ENCODE measurements around the gene DNAH10. TPM values are rescaled to one million over a fixed set of nuclear protein-coding genes. Genes with fewer than 3 reads are reported as not detected.

Gene DNAH10
- total and polyA plus RNA-seq, 2 experiments from 2014 or later: 0.22 to 0.60 TPM

- H4K20me1 ChIP-seq (ENCODE audit: insufficient read depth, poor library complexity, severe bottlenecking): no peaks in the 10 kb centered on the region
- no peak overlapping the region for H2AFZ ChIP-seq
- H3K4me3 ChIP-seq: no peak overlapping the region
- no peaks in the 10 kb centered on the region for H3K9me3 ChIP-seq (ENCODE audit: low read depth)
- H3K9me2 ChIP-seq (replicated peaks; ENCODE audit: insufficient read depth): no peaks in the 10 kb centered on the region
- H3K36me3 ChIP-seq (replicated peaks; ENCODE audit: insufficient read depth, low read depth): no peaks in the 10 kb centered on the region
- no peaks in the 10 kb centered on the region for H3K4me1 ChIP-seq (ENCODE audit: insufficient read depth)
- WGBS (ENCODE audit: low lambda C conversion rate, missing lambda C conversion rate): 88% methylated on average over 14 of the region's 14 CpGs
- DNase-seq (ENCODE audit: low spot score): no peak
- no peak overlapping the region for H3K4me2 ChIP-seq
- H3K27ac ChIP-seq: no peak overlapping the region
- no peaks in the 10 kb centered on the region for H3K27me3 ChIP-seq
- no peak for TF ChIP-seq EZH2phosphoT487 (IDR thresholded peaks at IDR 0.05; ENCODE audit: low read depth, severe bottlenecking, unreplicated experiment)
- TF ChIP-seq, protein P1, sequence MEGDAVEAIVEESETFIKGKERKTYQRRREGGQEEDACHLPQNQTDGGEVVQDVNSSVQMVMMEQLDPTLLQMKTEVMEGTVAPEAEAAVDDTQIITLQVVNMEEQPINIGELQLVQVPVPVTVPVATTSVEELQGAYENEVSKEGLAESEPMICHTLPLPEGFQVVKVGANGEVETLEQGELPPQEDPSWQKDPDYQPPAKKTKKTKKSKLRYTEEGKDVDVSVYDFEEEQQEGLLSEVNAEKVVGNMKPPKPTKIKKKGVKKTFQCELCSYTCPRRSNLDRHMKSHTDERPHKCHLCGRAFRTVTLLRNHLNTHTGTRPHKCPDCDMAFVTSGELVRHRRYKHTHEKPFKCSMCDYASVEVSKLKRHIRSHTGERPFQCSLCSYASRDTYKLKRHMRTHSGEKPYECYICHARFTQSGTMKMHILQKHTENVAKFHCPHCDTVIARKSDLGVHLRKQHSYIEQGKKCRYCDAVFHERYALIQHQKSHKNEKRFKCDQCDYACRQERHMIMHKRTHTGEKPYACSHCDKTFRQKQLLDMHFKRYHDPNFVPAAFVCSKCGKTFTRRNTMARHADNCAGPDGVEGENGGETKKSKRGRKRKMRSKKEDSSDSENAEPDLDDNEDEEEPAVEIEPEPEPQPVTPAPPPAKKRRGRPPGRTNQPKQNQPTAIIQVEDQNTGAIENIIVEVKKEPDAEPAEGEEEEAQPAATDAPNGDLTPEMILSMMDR (IDR thresholded peaks at IDR 0.05; ENCODE audit: poor library complexity): no peak
- no peak for TF ChIP-seq EZH2 (IDR thresholded peaks at IDR 0.05; ENCODE audit: borderline replicate concordance)
- no peaks in the 10 kb centered on the region for H3K79me2 ChIP-seq
These were observed 169.7 kb downstream of the DNAH10 start for GRCh38 chr12:123931686-123932321.

DNA sequence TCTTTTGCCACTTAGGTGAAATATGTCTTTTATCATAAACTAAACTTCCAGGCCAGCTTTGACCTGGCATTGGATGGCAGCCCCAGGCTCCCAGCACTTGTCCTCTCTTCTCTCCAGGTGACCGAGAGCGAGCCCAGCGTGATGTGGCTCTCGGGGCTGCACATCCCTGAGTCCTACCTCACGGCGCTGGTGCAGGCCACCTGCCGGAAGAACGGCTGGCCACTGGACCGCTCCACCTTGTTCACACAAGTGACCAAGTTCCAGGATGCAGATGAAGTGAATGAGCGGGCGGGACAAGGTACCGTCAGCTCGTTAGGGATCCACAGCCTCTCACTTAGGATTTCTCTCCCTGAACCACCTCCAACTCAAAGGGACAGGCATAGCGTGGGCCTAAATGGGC is 171.1 kb downstream of the DNAH10 start:
- 96% methylated on average over 14 of the region's 14 CpGs for WGBS (ENCODE audit: low lambda C conversion rate, missing lambda C conversion rate)
- no peaks in the 10 kb centered on the region for H3K36me3 ChIP-seq (replicated peaks; ENCODE audit: insufficient read depth, low read depth)
- no peaks in the 10 kb centered on the region for H3K9me3 ChIP-seq (ENCODE audit: low read depth)
- TF ChIP-seq EZH2 (IDR thresholded peaks at IDR 0.05; ENCODE audit: borderline replicate concordance) (no peak), EZH2phosphoT487 (IDR thresholded peaks at IDR 0.05; ENCODE audit: low read depth, severe bottlenecking, unreplicated experiment) (no peak)
- TF ChIP-seq, protein P1 (IDR thresholded peaks at IDR 0.05; ENCODE audit: poor library complexity): no peak
- no peaks in the 10 kb centered on the region for H4K20me1 ChIP-seq (ENCODE audit: insufficient read depth, poor library complexity, severe bottlenecking)
- H3K4me2 ChIP-seq: no peak overlapping the region
- DNase-seq (ENCODE audit: low spot score): no peak
- H2AFZ ChIP-seq: no peak overlapping the region
- no peak overlapping the region for H3K4me3 ChIP-seq
- no peaks in the 10 kb centered on the region for H3K9me2 ChIP-seq (replicated peaks; ENCODE audit: insufficient read depth)
- no peaks in the 10 kb centered on the region for H3K4me1 ChIP-seq (ENCODE audit: insufficient read depth)
- H3K79me2 ChIP-seq: no peaks in the 10 kb centered on the region
- no peak overlapping the region for H3K27ac ChIP-seq
- no peaks in the 10 kb centered on the region for H3K27me3 ChIP-seq

DNA sequence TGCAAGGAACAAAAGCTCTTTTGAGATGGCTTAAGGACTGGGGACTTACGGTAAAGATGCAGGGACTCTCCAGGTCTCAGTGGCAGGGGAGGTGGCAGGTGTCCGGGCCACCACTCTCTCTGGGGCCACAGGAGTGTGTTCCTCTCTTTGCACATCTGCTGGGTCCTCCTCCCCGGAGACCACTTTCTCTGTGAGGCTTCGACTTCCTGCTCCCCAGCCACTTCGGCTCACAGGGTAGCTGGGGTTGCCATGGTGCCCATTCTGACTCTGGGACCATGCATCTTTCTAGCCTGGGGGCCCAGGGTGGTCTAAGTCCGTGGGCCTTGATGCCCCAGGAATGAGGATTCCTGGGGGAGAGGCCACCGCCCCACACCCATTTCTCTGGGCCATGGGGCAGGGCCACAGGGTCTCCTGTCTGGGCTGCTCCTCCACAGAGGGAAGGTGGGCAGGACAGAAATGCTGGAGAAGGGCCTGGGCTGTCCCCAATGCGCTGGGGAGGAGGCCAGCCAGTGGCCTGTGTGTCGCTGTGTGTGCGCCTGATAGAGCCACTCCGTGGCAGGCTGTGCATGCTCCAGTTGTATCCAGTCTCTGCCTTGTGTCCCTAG is 172.0 kb downstream of the DNAH10 start:
- H3K4me1 ChIP-seq (ENCODE audit: insufficient read depth): no peaks in the 10 kb centered on the region
- H3K36me3 ChIP-seq (replicated peaks; ENCODE audit: insufficient read depth, low read depth): no peaks in the 10 kb centered on the region
- no peaks in the 10 kb centered on the region for H3K9me2 ChIP-seq (replicated peaks; ENCODE audit: insufficient read depth)
- TF ChIP-seq EZH2phosphoT487 (IDR thresholded peaks at IDR 0.05; ENCODE audit: low read depth, severe bottlenecking, unreplicated experiment): no peak
- no peak overlapping the region for H3K4me3 ChIP-seq
- 93% methylated on average over 11 of the region's 11 CpGs for WGBS (ENCODE audit: low lambda C conversion rate, missing lambda C conversion rate)
- no peaks in the 10 kb centered on the region for H3K79me2 ChIP-seq
- no peaks in the 10 kb centered on the region for H3K9me3 ChIP-seq (ENCODE audit: low read depth)
- H3K4me2 ChIP-seq: no peak overlapping the region
- H2AFZ ChIP-seq: no peak overlapping the region
- no peak overlapping the region for H3K27ac ChIP-seq
- no peaks in the 10 kb centered on the region for H4K20me1 ChIP-seq (ENCODE audit: insufficient read depth, poor library complexity, severe bottlenecking)
- no peak for DNase-seq (ENCODE audit: low spot score)
- H3K27me3 ChIP-seq: no peaks in the 10 kb centered on the region

- no peaks in the 10 kb centered on the region for H3K9me2 ChIP-seq (replicated peaks; ENCODE audit: insufficient read depth)
- no peak overlapping the region for H3K27ac ChIP-seq
- 88% methylated on average over 9 of the region's 9 CpGs for WGBS (ENCODE audit: low lambda C conversion rate, missing lambda C conversion rate)
- H4K20me1 ChIP-seq (ENCODE audit: insufficient read depth, poor library complexity, severe bottlenecking): no peaks in the 10 kb centered on the region
- H3K4me3 ChIP-seq: no peak overlapping the region
- H3K36me3 ChIP-seq (replicated peaks; ENCODE audit: insufficient read depth, low read depth): no peaks in the 10 kb centered on the region
- no peak for DNase-seq (ENCODE audit: low spot score)
- TF ChIP-seq, protein P1 (IDR thresholded peaks at IDR 0.05; ENCODE audit: poor library complexity): no peak
- no peak for TF ChIP-seq EZH2 (IDR thresholded peaks at IDR 0.05; ENCODE audit: borderline replicate concordance)
- TF ChIP-seq EZH2phosphoT487 (IDR thresholded peaks at IDR 0.05; ENCODE audit: low read depth, severe bottlenecking, unreplicated experiment): no peak
- H3K79me2 ChIP-seq: no peaks in the 10 kb centered on the region
- no peaks in the 10 kb centered on the region for H3K4me1 ChIP-seq (ENCODE audit: insufficient read depth)
- H3K27me3 ChIP-seq: no peaks in the 10 kb centered on the region
- H2AFZ ChIP-seq: no peak overlapping the region
- H3K9me3 ChIP-seq (ENCODE audit: low read depth): no peaks in the 10 kb centered on the region
- H3K4me2 ChIP-seq: no peak overlapping the region
These were observed 172.7 kb downstream of the DNAH10 start for GRCh38 chr12:123934829-123935228.
